Karpas-422 (cell line): ENCODE data around the gene GABBR2. TPM values are rescaled to one million over a fixed set of nuclear protein-coding genes. Genes with fewer than 3 reads are reported as not detected.
"Not testable (repeated sequence)": the region's sequence is repeated elsewhere in the genome, so short reads cannot be mapped to it uniquely, and the experiment has no call there.

Experiments used
- DNase-seq: peaks from one replicate; pipeline ENCODE4 v3.0.0-alpha.2; 2015
- H2AFZ ChIP-seq: fragments of 200-600 bp; sonication (generic); 2 replicates; pipeline ENCODE4 v1.6.1; 2014; ENCODE audit warnings: antibody characterized with exemption, low read length, mixed read lengths
- H3K27ac ChIP-seq: fragments of 200-600 bp; sonication (generic); 2 replicates; pipeline ENCODE4 v1.5.1; 2014; ENCODE audit warnings: mild to moderate bottlenecking, low read length, moderate library complexity
- H3K27me3 ChIP-seq: fragments of 200-600 bp; sonication (generic); 2 replicates; pipeline ENCODE4 v1.6.1; 2014; ENCODE audit warnings: low read length, mixed read lengths
- H3K36me3 ChIP-seq: fragments of 200-600 bp; sonication (generic); 2 replicates; pipeline ENCODE4 v1.6.1; 2014; ENCODE audit warnings: low read length, mixed read lengths; ENCODE audit not compliant: insufficient read depth
- H3K4me1 ChIP-seq: fragments of 200-600 bp; sonication (generic); 2 replicates; pipeline ENCODE4 v1.6.1; 2014; ENCODE audit warnings: mild to moderate bottlenecking, low read length, mixed read lengths
- H3K4me2 ChIP-seq: fragments of 200-600 bp; sonication (generic); 2 replicates; pipeline ENCODE4 v1.6.1; 2014; ENCODE audit warnings: low read length, low read depth, mild to moderate bottlenecking; ENCODE audit not compliant: poor library complexity, severe bottlenecking
- H3K4me3 ChIP-seq: fragments of 200-600 bp; sonication (generic); 2 replicates; pipeline ENCODE4 v1.5.1; 2014; ENCODE audit warnings: mild to moderate bottlenecking, antibody characterized with exemption, low read length, mixed read lengths
- H3K79me2 ChIP-seq: fragments of 200-600 bp; sonication (generic); 2 replicates; pipeline ENCODE4 v1.6.1; 2014; ENCODE audit warnings: mild to moderate bottlenecking, low read length, mixed read lengths
- H3K9ac ChIP-seq: fragments of 200-600 bp; sonication (generic); 2 replicates; pipeline ENCODE4 v1.6.0; 2014; ENCODE audit warnings: low read length
- H3K9me2 ChIP-seq: fragments of 200-600 bp; sonication (generic), shearing (Covaris generic); replicated peaks from 2 replicates; pipeline ENCODE4 v1.6.0; 2014; ENCODE audit warnings: mild to moderate bottlenecking, low read length, moderate library complexity; ENCODE audit not compliant: insufficient read depth
- H3K9me3 ChIP-seq: fragments of 300-700, 200-600 bp; sonication (generic); 2 replicates; pipeline ENCODE4 v1.6.1; 2014; ENCODE audit warnings: low read length, mixed read lengths
- H4K20me1 ChIP-seq: fragments of 200-600 bp; sonication (generic); 2 replicates; pipeline ENCODE4 v1.6.1; 2014; ENCODE audit warnings: mild to moderate bottlenecking, antibody characterized with exemption, low read length, low read depth; ENCODE audit not compliant: insufficient read depth
- total RNA-seq: library from RNA; depleted of rRNA; stranded (reverse); fragments of >200 nt; shearing (Covaris generic); gene quantifications from 2 replicates; pipeline ENCODE4 v1.2.3, GENCODE V29; 2014; ENCODE audit warnings: low replicate concordance

The GABBR2 gene
- total RNA-seq, 1 experiment from 2014 or later: 0.30 TPM

DNA sequence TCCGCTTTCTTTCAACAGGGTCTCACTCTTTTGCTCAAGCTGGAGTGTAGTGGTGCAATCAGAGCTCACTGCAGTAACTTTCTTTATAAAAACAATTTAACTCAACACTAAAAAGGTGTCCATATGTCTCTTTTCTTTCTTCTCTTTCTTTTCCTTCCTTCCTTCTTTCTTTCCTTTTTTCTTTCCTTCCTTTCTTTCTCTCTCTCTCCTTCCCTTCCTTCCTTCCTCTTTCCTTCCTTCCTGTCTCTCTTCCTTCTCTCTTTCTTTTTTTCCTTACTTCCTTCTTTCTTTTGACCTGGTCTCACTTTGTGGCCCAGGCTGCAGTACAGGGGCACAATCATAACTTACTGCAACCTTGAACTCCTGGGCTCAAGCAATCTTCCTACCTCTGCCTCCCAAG, 427.5 kb downstream of the GABBR2 start:
- Histone ChIP-seq H3K79me2 (no peaks in the 10 kb centered on the region), H2AFZ (no peak overlapping the region), H3K9me3 (no peaks in the 10 kb centered on the region), H3K9ac (no peak overlapping the region), H4K20me1 (no peaks in the 10 kb centered on the region), H3K4me1 (no peaks in the 10 kb centered on the region), H3K27ac (no peak overlapping the region), H3K36me3 (no peaks in the 10 kb centered on the region), H3K4me3 (no peak overlapping the region), H3K27me3 (peaks cover 1% of the 10 kb centered on the region; the same call in 1 of the 2 replicates), H3K9me2 (no peaks in the 10 kb centered on the region), H3K4me2 (no peak overlapping the region)
- no peak for DNase-seq

DNA sequence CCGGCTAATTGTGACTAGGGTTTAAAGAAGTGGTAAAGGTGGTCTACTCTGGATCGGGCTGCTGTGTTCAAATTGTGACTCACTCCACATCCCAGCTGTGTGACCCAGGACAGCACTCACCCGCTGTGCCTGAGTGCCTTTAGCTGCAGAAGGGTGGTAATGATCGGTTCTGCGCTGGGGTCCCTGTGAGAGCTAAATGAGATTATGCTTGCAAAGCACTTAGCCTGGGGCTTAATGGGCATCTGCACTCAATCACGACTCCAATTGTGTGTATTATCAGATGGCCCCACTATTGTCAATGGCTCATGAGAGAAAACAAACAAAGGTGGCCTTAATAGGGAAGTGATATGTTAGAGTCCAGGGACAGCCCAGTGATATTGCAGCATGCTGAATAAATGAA, 428.2 kb downstream of the GABBR2 start:
- no peaks in the 10 kb centered on the region for H4K20me1 ChIP-seq
- no peaks in the 10 kb centered on the region for H3K79me2 ChIP-seq
- no peak overlapping the region for H3K9ac ChIP-seq
- no peak overlapping the region for H2AFZ ChIP-seq
- DNase-seq: no peak
- H3K4me1 ChIP-seq: no peaks in the 10 kb centered on the region
- H3K27ac ChIP-seq: no peak overlapping the region
- H3K9me2 ChIP-seq: no peaks in the 10 kb centered on the region
- no peaks in the 10 kb centered on the region for H3K36me3 ChIP-seq
- no peak overlapping the region for H3K4me2 ChIP-seq
- H3K9me3 ChIP-seq: no peaks in the 10 kb centered on the region
- H3K27me3 ChIP-seq: peaks cover 3% of the 10 kb centered on the region; the same call in 1 of the 2 replicates
- no peak overlapping the region for H3K4me3 ChIP-seq

DNA sequence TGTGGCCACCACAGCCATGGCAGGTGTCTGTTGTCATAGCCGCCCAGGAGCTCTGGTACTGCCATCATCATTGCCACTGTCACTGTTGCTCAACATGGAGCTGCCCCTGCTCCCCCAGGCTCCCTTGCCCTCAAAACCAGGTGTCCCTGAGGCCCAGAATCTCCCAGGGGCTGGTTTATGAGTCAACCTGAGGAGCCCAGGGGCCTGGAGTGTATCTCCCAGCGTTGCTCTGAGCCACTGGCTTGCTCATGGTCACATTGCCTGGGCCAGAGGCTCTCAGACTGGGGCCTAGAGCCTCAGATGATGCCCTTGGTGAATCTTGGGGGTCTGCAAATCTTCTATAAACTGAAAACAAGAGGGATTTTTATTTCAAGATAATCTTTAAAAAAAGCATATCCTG, 428.6 kb downstream of the GABBR2 start:
- Histone ChIP-seq H3K9me2 (no peaks in the 10 kb centered on the region), H3K36me3 (no peaks in the 10 kb centered on the region), H3K9me3 (no peaks in the 10 kb centered on the region), H3K79me2 (no peaks in the 10 kb centered on the region), H3K9ac (no peak overlapping the region), H3K4me3 (no peak overlapping the region), H2AFZ (no peak overlapping the region), H3K27ac (no peak overlapping the region), H4K20me1 (no peaks in the 10 kb centered on the region), H3K27me3 (peaks cover 3% of the 10 kb centered on the region; the same call in 1 of the 2 replicates), H3K4me2 (no peak overlapping the region), H3K4me1 (no peaks in the 10 kb centered on the region)
- DNase-seq: no peak

DNA sequence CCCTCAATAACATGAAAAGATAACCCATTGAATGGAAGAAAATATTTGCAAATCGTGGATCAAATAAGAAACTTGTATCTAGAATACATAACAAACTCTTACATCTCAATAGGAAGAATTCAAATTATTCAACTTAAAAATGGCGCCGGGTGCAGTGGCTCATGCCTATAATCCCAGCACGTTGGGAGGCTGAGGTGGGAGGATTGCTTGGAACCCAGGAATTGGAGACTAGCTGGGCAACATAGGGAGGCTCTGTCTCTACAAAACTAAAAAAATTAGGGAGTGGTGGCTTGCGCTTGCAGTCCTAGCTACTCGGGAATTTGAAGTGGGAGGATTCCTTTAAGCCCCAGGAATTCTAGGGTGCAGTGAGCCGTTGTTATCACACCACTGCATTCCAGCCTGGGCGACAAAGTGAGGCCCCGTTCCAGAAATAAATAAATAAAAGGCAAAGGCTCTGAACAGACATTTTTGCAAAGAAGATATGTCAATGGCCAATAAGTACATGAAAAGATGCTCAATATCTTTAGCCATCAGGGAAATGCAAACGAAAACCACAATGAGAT, 431.7 kb downstream of the GABBR2 start:
- no peak overlapping the region for H3K4me3 ChIP-seq
- H3K9me3 ChIP-seq: no peaks in the 10 kb centered on the region
- no peak overlapping the region for H3K9ac ChIP-seq
- no peaks in the 10 kb centered on the region for H3K36me3 ChIP-seq
- no peaks in the 10 kb centered on the region for H3K79me2 ChIP-seq
- no peaks in the 10 kb centered on the region for H3K9me2 ChIP-seq
- H3K4me1 ChIP-seq: no peaks in the 10 kb centered on the region
- no peak overlapping the region for H3K4me2 ChIP-seq
- H4K20me1 ChIP-seq: no peaks in the 10 kb centered on the region
- H2AFZ ChIP-seq: no peak overlapping the region
- H3K27ac ChIP-seq: no peak overlapping the region
- peaks cover 3% of the 10 kb centered on the region; the same call in 1 of the 2 replicates for H3K27me3 ChIP-seq
- no peak for DNase-seq

DNA sequence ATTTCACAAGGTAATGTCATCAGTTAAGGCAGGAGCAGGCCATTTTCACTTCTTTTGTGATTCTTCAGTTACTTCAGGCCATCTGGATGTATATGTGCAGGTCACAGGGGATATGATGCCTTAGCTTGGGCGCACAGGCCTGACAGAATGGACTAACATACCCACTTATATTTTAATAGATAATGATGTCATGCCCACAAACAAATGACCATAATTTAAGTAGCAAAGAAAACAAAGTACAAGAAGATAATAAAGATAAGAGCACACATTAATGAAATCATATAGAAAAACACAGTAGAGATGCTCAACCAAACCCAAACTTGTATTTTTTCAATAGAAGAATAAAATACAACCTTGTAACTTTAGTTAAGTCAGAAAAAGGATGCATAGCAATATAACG, 433.6 kb downstream of the GABBR2 start:
- Histone ChIP-seq H3K4me2 (no peak overlapping the region), H3K27ac (no peak overlapping the region), H4K20me1 (no peaks in the 10 kb centered on the region), H3K9me2 (no peaks in the 10 kb centered on the region), H3K9ac (no peak overlapping the region), H3K4me1 (no peaks in the 10 kb centered on the region), H3K36me3 (no peaks in the 10 kb centered on the region), H3K79me2 (no peaks in the 10 kb centered on the region), H3K27me3 (peaks cover 3% of the 10 kb centered on the region; the same call in 1 of the 2 replicates), H3K9me3 (no peaks in the 10 kb centered on the region), H3K4me3 (no peak overlapping the region), H2AFZ (no peak overlapping the region)
- DNase-seq: no peak

DNA sequence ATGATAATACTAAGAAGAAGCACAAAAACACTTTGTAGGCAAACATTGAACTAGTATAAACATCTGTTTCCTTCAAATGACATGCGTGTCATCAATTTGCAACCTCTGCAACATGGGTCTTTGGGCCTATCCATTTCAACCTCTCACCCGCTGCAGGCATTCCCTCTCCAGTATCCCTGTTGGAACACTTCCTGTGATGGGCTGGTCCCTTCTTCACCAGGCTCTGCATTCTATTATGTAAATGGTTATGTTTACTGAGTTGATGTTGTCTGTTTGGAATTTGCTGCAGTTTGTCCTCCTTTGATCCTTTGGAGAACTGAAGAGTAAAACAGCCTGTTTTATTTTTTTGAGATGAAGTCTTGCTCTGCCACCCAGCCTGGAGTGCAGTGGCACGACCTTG, 436.7 kb downstream of the GABBR2 start:
- no peaks in the 10 kb centered on the region for H4K20me1 ChIP-seq

DNA sequence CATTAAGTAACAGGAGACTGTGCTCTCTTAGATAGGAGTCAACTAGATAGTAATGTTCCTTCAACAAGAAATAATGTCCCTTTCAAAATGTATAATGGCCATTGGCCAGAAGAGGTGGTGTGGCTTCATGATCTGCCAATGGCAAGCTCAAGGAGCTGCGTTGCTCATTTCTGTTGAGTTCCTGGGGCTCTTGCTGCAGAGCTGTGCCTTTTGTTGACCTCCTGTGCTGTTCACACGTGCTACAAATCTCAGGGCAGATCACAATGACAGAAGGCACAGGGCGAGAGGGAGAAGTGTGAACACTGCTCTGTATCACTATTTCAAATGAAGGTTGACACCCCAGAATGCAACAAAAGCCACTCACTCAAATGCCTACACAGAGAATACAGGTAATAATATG, 437.3 kb downstream of the GABBR2 start:
- no peak for DNase-seq
- Histone ChIP-seq H3K4me2 (no peak overlapping the region), H2AFZ (no peak overlapping the region), H3K9me2 (no peaks in the 10 kb centered on the region), H3K36me3 (no peaks in the 10 kb centered on the region), H3K27me3 (peaks cover 3% of the 10 kb centered on the region; the same call in 1 of the 2 replicates), H3K9me3 (no peaks in the 10 kb centered on the region), H4K20me1 (no peaks in the 10 kb centered on the region), H3K4me1 (no peaks in the 10 kb centered on the region), H3K27ac (no peak overlapping the region), H3K4me3 (no peak overlapping the region), H3K79me2 (no peaks in the 10 kb centered on the region), H3K9ac (no peak overlapping the region)

More for the DNA sequence above, 436.7 kb downstream of the GABBR2 start:
- no peak overlapping the region for H3K27ac ChIP-seq
- H3K36me3 ChIP-seq: no peaks in the 10 kb centered on the region
- H3K4me3 ChIP-seq: no peak overlapping the region
- H3K9ac ChIP-seq: no peak overlapping the region
- H3K9me3 ChIP-seq: no peaks in the 10 kb centered on the region
- no peaks in the 10 kb centered on the region for H3K79me2 ChIP-seq
- H3K9me2 ChIP-seq: no peaks in the 10 kb centered on the region
- no peak for DNase-seq
- no peak overlapping the region for H2AFZ ChIP-seq
- H3K4me2 ChIP-seq: no peak overlapping the region
- H3K4me1 ChIP-seq: no peaks in the 10 kb centered on the region
- peaks cover 3% of the 10 kb centered on the region; the same call in 1 of the 2 replicates for H3K27me3 ChIP-seq

DNA sequence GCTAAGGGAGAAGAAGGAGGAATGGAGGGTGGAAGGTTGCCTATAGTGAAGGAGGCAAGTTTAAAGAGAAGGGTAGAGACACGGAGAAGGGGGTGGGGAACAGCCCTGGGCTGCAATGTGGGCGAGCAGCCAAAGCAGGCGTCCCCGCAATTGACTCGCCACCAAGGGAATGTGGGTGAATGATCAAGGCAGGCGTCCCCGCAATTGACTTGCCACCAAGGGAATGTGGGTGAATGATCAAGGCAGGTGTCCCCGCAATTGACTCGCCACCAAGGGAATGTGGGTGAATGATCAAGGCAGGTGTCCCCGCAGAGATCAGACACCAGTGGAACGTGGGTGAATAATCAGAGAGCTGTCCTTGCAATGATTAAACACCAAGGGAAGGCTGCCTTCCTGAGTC, 438.5 kb downstream of the GABBR2 start:
- H3K4me2 ChIP-seq, H2AFZ ChIP-seq, DNase-seq, H3K9me3 ChIP-seq, H3K79me2 ChIP-seq, H3K9ac ChIP-seq, H4K20me1 ChIP-seq, H3K36me3 ChIP-seq, H3K9me2 ChIP-seq, H3K27me3 ChIP-seq, H3K4me1 ChIP-seq, H3K4me3 ChIP-seq, H3K27ac ChIP-seq: not testable (repeated sequence)

DNA sequence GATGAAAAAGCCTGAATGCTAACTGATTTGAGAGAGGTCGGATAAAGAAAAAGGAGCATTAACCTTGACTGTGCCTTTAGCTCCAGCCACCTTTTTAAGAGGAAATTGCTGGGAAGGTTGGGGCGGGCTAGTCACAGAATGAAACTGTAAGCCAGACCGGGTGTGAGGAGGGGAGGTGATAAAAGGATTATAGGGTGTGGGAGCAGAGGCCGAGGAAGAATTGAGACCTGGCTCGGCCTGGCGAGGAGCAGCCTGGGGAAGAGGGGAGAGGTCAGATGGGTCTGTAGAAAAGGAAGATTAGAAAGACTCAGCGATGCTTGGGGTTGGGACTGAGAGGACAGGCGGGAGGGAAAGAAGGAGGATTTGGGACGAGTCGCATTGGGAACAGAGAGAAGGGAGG, 439.1 kb downstream of the GABBR2 start:
- H3K4me2 ChIP-seq, H3K9ac ChIP-seq, H3K9me3 ChIP-seq, H3K27ac ChIP-seq, H3K79me2 ChIP-seq, H3K9me2 ChIP-seq, H3K4me1 ChIP-seq, H3K27me3 ChIP-seq, DNase-seq, H3K36me3 ChIP-seq, H3K4me3 ChIP-seq, H2AFZ ChIP-seq, H4K20me1 ChIP-seq: not testable (repeated sequence)
